Stimulated activated CD8-positive, alpha-beta memory T cell treated with anti-CD3 and anti-CD28 coated beads, Interleukin-7, amount 100 ng/mL, for 1 hour (primary cell): ENCODE measurements around the gene TIGD3.
A peak's percentile ranks its signal among the peaks of the same experiment; 100 is the strongest.
"Not testable (repeated sequence)": the region's sequence is repeated elsewhere in the genome, so short reads cannot be mapped to it uniquely, and the experiment has no call there.

ENCODE experiments used
- DNase-seq, 2 donors: peaks; one replicate each; pipeline ENCODE4 v3.0.0-alpha.2; 2020; ENCODE audit warnings: low read depth in 2 of 2

The TIGD3 gene

GRCh38 chr11:65323813-65324212 is 30.7 kb upstream of the TIGD3 start:
- DNase-seq = no peak

GRCh38 chr11:65325435-65325834 is 29.1 kb upstream of the TIGD3 start:
- no peak for DNase-seq

- no peak for DNase-seq
Observed at GRCh38 chr11:65327021-65327420, 27.5 kb upstream of the TIGD3 start.

- no peak for DNase-seq
Observed at GRCh38 chr11:65329478-65329877, 25.1 kb upstream of the TIGD3 start.

GRCh38 chr11:65329944-65330403 is 24.6 kb upstream of the TIGD3 start:
- peak; percentile 36 to 77 for DNase-seq

- no peak for DNase-seq
Observed at GRCh38 chr11:65330544-65330943, 24.0 kb upstream of the TIGD3 start.

- DNase-seq = not testable (repeated sequence)
Observed at GRCh38 chr11:65332591-65332990, 22.0 kb upstream of the TIGD3 start.

- DNase-seq = no peak
Observed at GRCh38 chr11:65334696-65335295, 19.8 kb upstream of the TIGD3 start.

GRCh38 chr11:65338676-65339075 is 15.9 kb upstream of the TIGD3 start:
- DNase-seq = no peak

- no peak for DNase-seq
Observed at GRCh38 chr11:65340226-65340625, 14.3 kb upstream of the TIGD3 start.

GRCh38 chr11:65341856-65342255 is 12.7 kb upstream of the TIGD3 start:
- no peak for DNase-seq

- no peak for DNase-seq
Observed at GRCh38 chr11:65351511-65351910, 3.0 kb upstream of the TIGD3 start.

GRCh38 chr11:65352783-65353182 is 1.8 kb upstream of the TIGD3 start:
- no peak for DNase-seq

GRCh38 chr11:65353376-65353775 is 1.2 kb upstream of the TIGD3 start:
- no peak for DNase-seq

- no peak for DNase-seq
Observed at GRCh38 chr11:65353900-65354264, 669 bp upstream of the TIGD3 start.

GRCh38 chr11:65355013-65355775 is 643 bp downstream of the TIGD3 start:
- peak; percentile 14 to 31 for DNase-seq

GRCh38 chr11:65355776-65356393 is 1.3 kb downstream of the TIGD3 start:
- no peak for DNase-seq

GRCh38 chr11:65356394-65356972 is 1.9 kb downstream of the TIGD3 start:
- DNase-seq = no peak

- DNase-seq = no peak
Observed at GRCh38 chr11:65357856-65358356, 3.4 kb downstream of the TIGD3 start.

- DNase-seq = no peak
Observed at GRCh38 chr11:65362320-65362931, 7.9 kb downstream of the TIGD3 start.

- no peak for DNase-seq
Observed at GRCh38 chr11:65362966-65363365, 8.4 kb downstream of the TIGD3 start.

GRCh38 chr11:65363770-65364169 is 9.2 kb downstream of the TIGD3 start:
- DNase-seq = no peak
